AG09319 (cell line): Measurements from ENCODE around the gene IFITM2.
"Not testable (repeated sequence)": the region's sequence is repeated elsewhere in the genome, so short reads cannot be mapped to it uniquely, and the experiment has no call there.

Source experiments
- DNase-seq: peaks from one replicate; pipeline ENCODE4 v3.0.0-alpha.2; 2010; ENCODE audit warnings: low read depth; ENCODE audit errors: extremely low read depth
- CTCF ChIP-seq: IDR thresholded peaks from 2 replicates; pipeline ENCODE4 v1.5.1; 2011; ENCODE audit warnings: low read depth, mild to moderate bottlenecking, inconsistent platforms, low read length, moderate library complexity

IFITM2 gene

GRCh38 chr11:283405-284104 is 24.1 kb upstream of the IFITM2 start:
- DNase-seq: no peak
- no peak for TF ChIP-seq CTCF

GRCh38 chr11:284105-285020 is 23.3 kb upstream of the IFITM2 start:
- DNase-seq: no peak
- TF ChIP-seq CTCF: no peak

- no peak for DNase-seq
- TF ChIP-seq CTCF: no peak
These were observed 22.4 kb upstream of the IFITM2 start for GRCh38 chr11:285021-285893.

DNA sequence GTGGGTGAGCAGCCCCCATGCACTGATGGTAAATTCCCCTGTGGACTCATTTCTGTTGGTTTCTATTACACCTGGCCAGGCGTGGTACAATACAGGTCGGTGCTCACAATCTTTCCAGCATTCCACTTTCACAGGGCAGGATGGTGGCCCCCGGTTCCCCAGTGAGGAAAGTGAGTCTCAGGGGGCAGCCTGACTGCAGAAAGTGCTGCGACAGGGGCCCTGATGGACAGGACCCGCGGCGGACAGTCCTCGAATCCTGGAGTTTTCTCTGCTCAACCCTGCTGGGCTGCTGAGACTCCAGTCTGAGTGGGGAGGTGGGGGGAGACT is 21.8 kb upstream of the IFITM2 start:
- DNase-seq: no peak

GRCh38 chr11:286977-287820 is 20.4 kb upstream of the IFITM2 start:
- not testable (repeated sequence) for DNase-seq

More for the DNA sequence above, 21.8 kb upstream of the IFITM2 start:
- no peak for TF ChIP-seq CTCF

DNA sequence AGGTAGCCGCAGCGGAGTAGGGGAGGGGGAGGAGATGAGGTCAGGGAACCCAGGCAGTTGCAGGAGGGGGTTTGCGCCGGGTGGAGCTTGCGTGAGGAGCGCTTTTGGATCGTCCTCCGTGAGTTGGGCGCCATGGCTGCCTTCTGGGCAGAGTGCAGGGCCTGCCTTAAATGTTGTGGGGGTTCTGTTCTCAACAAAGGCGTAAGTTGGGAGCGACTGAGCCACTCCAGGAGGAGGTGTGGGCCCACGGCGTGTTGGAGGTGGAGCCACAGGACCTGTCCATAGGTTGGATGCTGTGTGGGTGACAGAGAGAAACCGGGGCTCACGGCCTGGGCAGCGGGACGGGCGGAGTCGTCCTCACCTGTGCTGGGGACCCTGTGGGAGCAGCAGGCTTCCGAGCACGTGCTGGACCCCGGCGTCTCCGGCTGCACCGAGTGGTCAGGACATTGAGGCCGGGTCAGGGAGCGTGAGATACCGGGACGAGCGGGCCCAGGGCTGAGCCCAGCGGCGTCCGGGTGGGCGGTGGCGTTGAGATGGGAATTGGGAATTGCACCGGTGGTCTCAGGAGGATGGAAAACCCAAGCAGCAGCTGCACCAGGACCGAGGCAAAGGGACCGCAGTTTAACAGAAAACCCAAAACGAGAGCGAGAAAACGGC is 19.7 kb upstream of the IFITM2 start:
- no peak for DNase-seq
- no peak for TF ChIP-seq CTCF
